Activated CD8-positive, alpha-beta T cell treated with anti-CD3 and anti-CD28 coated beads for 36 hours (primary cell): ENCODE measurements around the gene KCP. TPM values are rescaled to one million over a fixed set of nuclear protein-coding genes. Genes with fewer than 3 reads are reported as not detected.

Source experiments
- ATAC-seq: fragments of 200-7000 bp; cut with Tn5 transposase; one replicate; pipeline ENCODE4 v1.10.0; 2021; ENCODE audit warnings: mild to moderate bottlenecking, moderate library complexity
- CTCF ChIA-PET: fragments of 350-600 bp; sonication (Branson Sonifier 250); formaldehyde crosslinking; loops from one replicate; lab custom pipeline; 2021; ENCODE audit warnings: antibody characterized with exemption; lab: Charles Lee
- POLR2A ChIA-PET: fragments of 350-600 bp; sonication (Branson Sonifier 250); formaldehyde crosslinking; loops from one replicate; lab custom pipeline; 2021; ENCODE audit warnings: antibody characterized with exemption; lab: Charles Lee
- DNase-seq: peaks from one replicate; pipeline ENCODE4 v3.0.0-alpha.2; 2020
- H3K27ac Mint-ChIP-seq: one replicate; pipeline ENCODE4 v1.8.0; 2021; ENCODE audit warnings: mild to moderate bottlenecking, mixed read lengths
- H3K27me3 Mint-ChIP-seq: one replicate; pipeline ENCODE4 v1.8.0; 2021; ENCODE audit warnings: mixed read lengths
- H3K36me3 Mint-ChIP-seq: one replicate; pipeline ENCODE4 v1.8.0; 2021; ENCODE audit warnings: low read depth, mixed read lengths
- H3K4me1 Mint-ChIP-seq: one replicate; pipeline ENCODE4 v1.8.0; 2021; ENCODE audit warnings: low read depth, mixed read lengths
- H3K4me3 Mint-ChIP-seq: one replicate; pipeline ENCODE4 v1.8.0; 2021; ENCODE audit warnings: mild to moderate bottlenecking, moderate library complexity, mixed read lengths
- H3K9me3 Mint-ChIP-seq: one replicate; pipeline ENCODE4 v1.8.0; 2021; ENCODE audit warnings: mixed read lengths
- intact Hi-C: fragments of 100-400 bp; cut with micrococcal nuclease; formaldehyde crosslinking; loops from one replicate; pipeline ENCODE4 v1.10.0; 2022
- total RNA-seq, 2 experiments: library from RNA; stranded (reverse); gene quantifications; one replicate each; pipeline ENCODE4 v1.2.3, GENCODE V29; 2021
- TF ChIP-seq, protein P1 (sequence below): fragments of 200-600 bp; IDR thresholded peaks from one replicate; pipeline ENCODE4 v1.8.0; 2022; ENCODE audit warnings: antibody characterized with exemption, mild to moderate bottlenecking

Gene KCP
- total RNA-seq, 2 experiments from 2014 or later, result not detected

- Mint-ChIP-seq H3K27me3 (no peaks in the 10 kb centered on the region), H3K27ac (no peak overlapping the region), H3K36me3 (no peaks in the 10 kb centered on the region), H3K4me1 (no peaks in the 10 kb centered on the region), H3K9me3 (no peaks in the 10 kb centered on the region), H3K4me3 (no peak overlapping the region)
- intact Hi-C loops, result no loop called here
- CTCF ChIA-PET, result interaction anchor here (1.1 to 1.3 kb wide), 2 partner anchors 13 to 28 kb away, joined by 3 read pairs; no protein-coding TSS in a partner anchor
- POLR2A ChIA-PET, result no interaction called here
- ATAC-seq (no peak), DNase-seq (no peak)
- TF ChIP-seq, protein P1, sequence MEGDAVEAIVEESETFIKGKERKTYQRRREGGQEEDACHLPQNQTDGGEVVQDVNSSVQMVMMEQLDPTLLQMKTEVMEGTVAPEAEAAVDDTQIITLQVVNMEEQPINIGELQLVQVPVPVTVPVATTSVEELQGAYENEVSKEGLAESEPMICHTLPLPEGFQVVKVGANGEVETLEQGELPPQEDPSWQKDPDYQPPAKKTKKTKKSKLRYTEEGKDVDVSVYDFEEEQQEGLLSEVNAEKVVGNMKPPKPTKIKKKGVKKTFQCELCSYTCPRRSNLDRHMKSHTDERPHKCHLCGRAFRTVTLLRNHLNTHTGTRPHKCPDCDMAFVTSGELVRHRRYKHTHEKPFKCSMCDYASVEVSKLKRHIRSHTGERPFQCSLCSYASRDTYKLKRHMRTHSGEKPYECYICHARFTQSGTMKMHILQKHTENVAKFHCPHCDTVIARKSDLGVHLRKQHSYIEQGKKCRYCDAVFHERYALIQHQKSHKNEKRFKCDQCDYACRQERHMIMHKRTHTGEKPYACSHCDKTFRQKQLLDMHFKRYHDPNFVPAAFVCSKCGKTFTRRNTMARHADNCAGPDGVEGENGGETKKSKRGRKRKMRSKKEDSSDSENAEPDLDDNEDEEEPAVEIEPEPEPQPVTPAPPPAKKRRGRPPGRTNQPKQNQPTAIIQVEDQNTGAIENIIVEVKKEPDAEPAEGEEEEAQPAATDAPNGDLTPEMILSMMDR, result no peak
These were observed 55.0 kb downstream of the KCP start for GRCh38 chr7:128855559-128855958.

DNA sequence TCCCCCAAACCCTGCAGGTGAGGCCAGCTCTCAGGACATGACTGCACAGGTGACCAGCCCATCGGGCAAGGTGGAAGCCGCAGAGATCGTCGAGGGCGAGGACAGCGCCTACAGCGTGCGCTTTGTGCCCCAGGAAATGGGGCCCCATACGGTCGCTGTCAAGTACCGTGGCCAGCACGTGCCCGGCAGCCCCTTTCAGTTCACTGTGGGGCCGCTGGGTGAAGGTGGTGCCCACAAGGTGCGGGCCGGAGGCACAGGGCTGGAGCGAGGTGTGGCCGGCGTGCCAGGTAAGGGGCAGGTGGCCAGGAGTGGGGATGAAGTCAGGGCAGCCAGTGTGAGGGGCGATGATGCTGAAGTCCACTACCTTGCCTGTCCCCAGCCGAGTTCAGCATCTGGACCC is 56.1 kb downstream of the KCP start:
- ATAC-seq, result no peak
- Mint-ChIP-seq H3K9me3 (no peaks in the 10 kb centered on the region), H3K4me3 (no peak overlapping the region), H3K27me3 (no peaks in the 10 kb centered on the region), H3K36me3 (no peaks in the 10 kb centered on the region), H3K27ac (no peak overlapping the region), H3K4me1 (no peaks in the 10 kb centered on the region)
- no peak for DNase-seq
- TF ChIP-seq, protein P1, result no peak
- ChIA-PET POLR2A (no interaction called here), CTCF (no interaction called here)
- intact Hi-C loops, result no loop called here

- intact Hi-C loops, result no loop called here
- ATAC-seq (no peak), DNase-seq (no peak)
- CTCF ChIA-PET, result no interaction called here
- H3K4me1 Mint-ChIP-seq, result no peaks in the 10 kb centered on the region
- H3K9me3 Mint-ChIP-seq, result no peaks in the 10 kb centered on the region
- no peak overlapping the region for H3K4me3 Mint-ChIP-seq
- no peak overlapping the region for H3K27ac Mint-ChIP-seq
- H3K36me3 Mint-ChIP-seq, result no peaks in the 10 kb centered on the region
- POLR2A ChIA-PET, result no interaction called here
- no peaks in the 10 kb centered on the region for H3K27me3 Mint-ChIP-seq
- TF ChIP-seq, protein P1, result no peak
These were observed 56.7 kb downstream of the KCP start for GRCh38 chr7:128853799-128854198.

DNA sequence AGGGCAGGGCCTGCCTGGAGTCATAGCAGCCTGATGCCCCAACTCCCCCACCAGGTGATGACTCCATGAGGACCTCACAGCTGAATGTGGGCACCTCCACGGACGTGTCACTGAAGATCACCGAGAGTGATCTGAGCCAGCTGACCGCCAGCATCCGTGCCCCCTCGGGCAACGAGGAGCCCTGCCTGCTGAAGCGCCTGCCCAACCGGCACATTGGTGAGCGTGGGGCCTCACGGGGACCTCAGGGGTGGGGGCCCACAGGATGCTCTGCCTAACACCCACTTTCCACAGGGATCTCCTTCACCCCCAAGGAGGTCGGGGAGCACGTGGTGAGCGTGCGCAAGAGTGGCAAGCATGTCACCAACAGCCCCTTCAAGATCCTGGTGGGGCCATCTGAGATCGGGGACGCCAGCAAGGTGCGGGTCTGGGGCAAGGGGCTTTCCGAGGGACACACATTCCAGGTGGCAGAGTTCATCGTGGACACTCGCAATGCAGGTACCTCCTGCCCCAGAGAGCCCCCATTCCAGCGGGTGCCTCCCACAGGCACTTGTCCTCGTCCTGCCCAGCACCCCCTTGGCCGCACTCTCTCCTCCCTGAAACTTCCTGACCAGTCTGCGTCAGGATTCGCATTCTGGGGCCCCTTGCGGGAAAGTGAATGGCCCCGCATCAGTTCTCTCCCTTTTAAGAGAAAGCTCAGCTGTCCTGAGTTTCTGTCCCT is 57.8 kb downstream of the KCP start:
- no peak for DNase-seq
- Mint-ChIP-seq H3K4me1 (no peaks in the 10 kb centered on the region), H3K4me3 (no peak overlapping the region), H3K27ac (no peak overlapping the region), H3K27me3 (no peaks in the 10 kb centered on the region), H3K9me3 (no peaks in the 10 kb centered on the region), H3K36me3 (no peaks in the 10 kb centered on the region)
- ChIA-PET POLR2A (no interaction called here), CTCF (no interaction called here)
- TF ChIP-seq, protein P1, result no peak
- intact Hi-C loops, result no loop called here
- ATAC-seq, result no peak

DNA sequence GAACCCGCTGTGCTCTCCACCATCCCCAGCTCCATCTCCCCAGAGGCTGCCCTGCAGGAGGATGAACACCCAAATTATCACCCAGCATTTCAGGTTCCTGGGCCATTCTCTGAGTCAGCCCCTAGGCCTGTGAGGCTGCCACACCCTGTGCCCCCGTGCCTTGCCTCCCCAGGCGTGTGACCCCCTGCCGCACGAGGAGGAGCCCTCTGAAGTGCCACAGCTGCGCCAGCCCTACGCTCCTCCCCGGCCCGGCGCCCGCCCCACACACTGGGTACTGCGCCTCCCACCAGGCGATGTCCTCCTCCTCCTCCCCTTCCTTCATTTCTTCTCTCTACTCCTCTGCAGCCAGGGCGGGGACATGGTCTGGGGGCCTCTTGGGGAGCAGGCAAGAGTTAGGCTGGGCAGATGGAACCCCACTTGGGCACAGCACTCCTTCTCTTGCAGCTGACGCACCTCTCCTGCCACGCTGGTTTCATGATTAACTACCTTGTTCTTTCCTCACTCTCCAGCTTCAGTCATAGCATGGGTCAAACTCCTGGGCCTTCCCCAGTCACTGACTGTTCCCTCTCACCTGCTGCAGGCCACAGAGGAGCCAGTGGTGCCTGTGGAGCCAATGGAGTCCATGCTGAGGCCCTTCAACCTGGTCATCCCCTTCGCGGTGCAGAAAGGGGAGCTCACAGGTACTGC is 60.6 kb downstream of the KCP start:
- DNase-seq (no peak), ATAC-seq (no peak)
- H3K4me1 Mint-ChIP-seq, result no peaks in the 10 kb centered on the region
- no peaks in the 10 kb centered on the region for H3K36me3 Mint-ChIP-seq
- intact Hi-C loops, result no loop called here
- H3K4me3 Mint-ChIP-seq, result no peak overlapping the region
- TF ChIP-seq, protein P1, result no peak
- POLR2A ChIA-PET, result no interaction called here
- H3K9me3 Mint-ChIP-seq, result no peaks in the 10 kb centered on the region
- H3K27me3 Mint-ChIP-seq, result no peaks in the 10 kb centered on the region
- H3K27ac Mint-ChIP-seq, result no peak overlapping the region
- CTCF ChIA-PET, result interaction anchor here (1.1 kb wide), 1 partner anchor 55 kb away, joined by 3 read pairs; no protein-coding TSS in a partner anchor
